K562 (cell line): ENCODE measurements around the gene MICAL2. TPM values are rescaled to one million over a fixed set of nuclear protein-coding genes. Genes with fewer than 3 reads are reported as not detected.

ENCODE experiments used
- ATAC-seq: fragments of 200-7000 bp; cut with Tn5 transposase; 3 replicates; pipeline ENCODE4 v1.9.1; 2020; ENCODE audit warnings: moderate library complexity
- BruUV-seq: library from RNA; stranded (reverse); fragments of 400-500 nt; replicated peaks from 2 replicates; lab custom pipeline; 2021; lab: Mats Ljungman, UMichigan
- CTCF ChIA-PET: fragments of 300-600 bp; formaldehyde crosslinking; extraction: SDS; loops from one replicate; lab custom pipeline; 2021; ENCODE audit warnings: low intra/inter-chr PET ratio; lab: Yijun Ruan, JAX
- POLR2A ChIA-PET: fragments of 300-600, 350-650 bp; sonication (Branson Sonifier 250); formaldehyde crosslinking; extraction: SDS; loops from one replicate; lab custom pipeline; 2021; ENCODE audit warnings: antibody characterized with exemption, inconsistent platforms; lab: Yijun Ruan, JAX
- DNase-seq, 4 experiments: peaks; one replicate each; pipeline versions ENCODE4 v3.0.0 to v3.0.0-alpha.2; 2011 to 2018; ENCODE audit warnings: low spot score in 3 of 4, mixed read lengths in 3 of 4; ENCODE audit errors: extremely low read depth in 1 of 4
- FAIRE-seq: peaks from 2 replicates; lab custom pipeline; 2011; peaks lifted over from hg19 to GRCh38; lab: Jason Lieb, UNC
- H2AFZ ChIP-seq: 2 replicates; pipeline ENCODE4 v1.6.0; 2011; ENCODE audit warnings: low read depth, low read length, control low read depth, inconsistent platforms
- H3K27ac ChIP-seq: fragments of 200-600 bp; 3 replicates; pipeline ENCODE4 v1.8.0; 2011; ENCODE audit warnings: low read depth, mild to moderate bottlenecking, control low read depth, inconsistent platforms, low read length, moderate library complexity, mixed read lengths; ENCODE audit errors: extremely low read depth
- H3K27me3 ChIP-seq, 2 experiments: fragments of 300-600 bp in 1 of 2; 2 replicates in 1 of 2; 3 replicates in 1 of 2; pipeline versions ENCODE4 v1.6.0 to v1.8.0; 2011; ENCODE audit warnings: inconsistent platforms in 2 of 2, low read length in 2 of 2, mild to moderate bottlenecking in 1 of 2, mixed read lengths in 1 of 2, moderate library complexity in 1 of 2; ENCODE audit not compliant: control insufficient read depth in 2 of 2, insufficient read depth in 2 of 2
- H3K36me3 ChIP-seq: fragments of 300-600 bp; 3 replicates; pipeline ENCODE4 v1.8.0; 2011; ENCODE audit warnings: mild to moderate bottlenecking, low read length, inconsistent platforms; ENCODE audit not compliant: control insufficient read depth, insufficient read depth
- H3K4me1 ChIP-seq, 2 experiments: fragments of 200-600 bp in 1 of 2; replicated peaks in 1 of 2; 2 replicates in 1 of 2; 3 replicates in 1 of 2; pipeline versions ENCODE4 v1.5.1 to v1.8.0; 2011; ENCODE audit warnings: inconsistent platforms in 2 of 2, low read length in 2 of 2, mild to moderate bottlenecking in 1 of 2, mixed read lengths in 1 of 2, moderate library complexity in 1 of 2; ENCODE audit not compliant: control insufficient read depth in 2 of 2, insufficient read depth in 2 of 2
- H3K4me2 ChIP-seq: 2 replicates; pipeline ENCODE4 v1.6.1; 2011; ENCODE audit warnings: low read length, control low read depth, inconsistent platforms, mixed read lengths; ENCODE audit not compliant: insufficient read depth
- H3K4me3 ChIP-seq: fragments of 200-600 bp; sonication (generic), shearing (Covaris generic); 2 replicates; pipeline ENCODE4 v1.5.1; 2016; ENCODE audit warnings: control low read depth, inconsistent platforms
- H3K79me2 ChIP-seq: fragments of 200-600 bp; 3 replicates; pipeline ENCODE4 v1.8.0; 2011; ENCODE audit warnings: low read length, inconsistent platforms; ENCODE audit not compliant: control insufficient read depth, insufficient read depth
- H3K9ac ChIP-seq, 2 experiments: 2 replicates each; pipeline versions ENCODE4 v1.6.0 to v1.6.1; 2011; ENCODE audit warnings: low read depth in 2 of 2, low read length in 2 of 2, control low read depth in 1 of 2, inconsistent platforms in 1 of 2, mild to moderate bottlenecking in 1 of 2, mixed read lengths in 1 of 2; ENCODE audit not compliant: insufficient read depth in 1 of 2
- H3K9me1 ChIP-seq: one replicate; pipeline ENCODE4 v1.6.0; 2011; ENCODE audit warnings: inconsistent platforms, mild to moderate bottlenecking, low read length, moderate library complexity; ENCODE audit not compliant: control insufficient read depth, insufficient read depth
- H3K9me3 ChIP-seq: replicated peaks from 2 replicates; pipeline ENCODE4 v1.5.1; 2011; ENCODE audit warnings: low read depth, low read length, inconsistent platforms; ENCODE audit not compliant: control insufficient read depth, insufficient read depth
- H4K20me1 ChIP-seq: replicated peaks from 2 replicates; pipeline ENCODE4 v1.6.1; 2011; ENCODE audit warnings: low read length, inconsistent platforms, mixed read lengths; ENCODE audit not compliant: control insufficient read depth, insufficient read depth
- ESRRA ChIP-seq: fragments of 450-650 bp; IDR thresholded peaks from 2 replicates; pipeline ENCODE4 v1.6.1; 2014; ENCODE audit warnings: low read depth, mild to moderate bottlenecking, moderate library complexity, borderline replicate concordance
- FOXK2 ChIP-seq, 2 experiments: fragments of 450-650 bp; IDR thresholded peaks in 1 of 2; conservative IDR thresholded peaks in 1 of 2; 2 replicates each; pipeline ENCODE4 v1.6.1; 2016; ENCODE audit warnings: low read depth in 2 of 2, mild to moderate bottlenecking in 1 of 2
- MAFG ChIP-seq: fragments of 450-650 bp; conservative IDR thresholded peaks from 2 replicates; pipeline ENCODE4 v1.6.1; 2016; ENCODE audit warnings: missing genetic modification characterization, missing compliant biosample characterization
- NRF1 ChIP-seq, 2 experiments: fragments of 450-650 bp; IDR thresholded peaks in 1 of 2; conservative IDR thresholded peaks in 1 of 2; 2 replicates each; pipeline ENCODE4 v1.6.1; 2014; ENCODE audit warnings: mild to moderate bottlenecking in 2 of 2
- POLR2G ChIP-seq: fragments of 200-400 bp; formaldehyde crosslinking; IDR thresholded peaks from 2 replicates; pipeline ENCODE4 v1.6.1; 2017; ENCODE audit warnings: low read depth, mild to moderate bottlenecking, antibody characterized with exemption, low read length, moderate library complexity
- TEAD1 ChIP-seq, 2 experiments: fragments of 450-650 bp in 1 of 2; sonication (generic) in 1 of 2; formaldehyde crosslinking; IDR thresholded peaks; 2 replicates each; pipeline versions ENCODE4 v1.4.0 to v1.8.0; 2020 to 2022; ENCODE audit warnings: mild to moderate bottlenecking in 2 of 2, missing genetic modification reagents in 1 of 2
- WGBS: fragments of 100-300 bp; shearing (Covaris generic); methylation state at CpG from one replicate; pipeline ENCODE4 v1.1.6; 2016; ENCODE audit warnings: low coverage, mixed read lengths; ENCODE audit not compliant: insufficient coverage; ENCODE audit errors: missing lambda C conversion rate; 5-methylcytosine and 5-hydroxymethylcytosine counted together
- in situ Hi-C: fragments of 300-500 bp; cut with MboI; formaldehyde crosslinking; loops from 4 replicates; pipeline ENCODE4 v1.15.0; 2018; ENCODE audit warnings: inconsistent platforms, mixed read lengths
- intact Hi-C: fragments of 100-400 bp; cut with micrococcal nuclease; formaldehyde crosslinking; loops from 2 replicates; pipeline ENCODE4 v1.14.2; 2022
- polyA plus RNA-seq, 8 experiments: library from polyadenylated mRNA; depleted of rRNA in 4 of 8; stranded (reverse) in 5 of 8; unstranded in 3 of 8; fragments of >200 nt; fragmentation: Nextera tagmentation in 2 of 8; fragmentation: Illumina TruSeq in 1 of 8; extraction: Ambion mirVana in 2 of 8; extraction: Trizol in 1 of 8; gene quantifications; 2 replicates each; pipeline versions ENCODE4 v1.2.1 to v1.2.3, GENCODE V29; 2011 to 2014; ENCODE audit warnings: inconsistent platforms in 1 of 8, missing spikeins in 1 of 8
- total RNA-seq, 7 experiments: library from RNA; depleted of rRNA in 6 of 7; stranded (reverse); fragments of >200 nt in 6 of 7; fragmentation: Illumina TruSeq in 2 of 7; extraction: Trizol in 2 of 7; gene quantifications; 2 replicates each; pipeline versions ENCODE4 v1.2.1 to v1.2.3, GENCODE V29; 2011 to 2021; ENCODE audit warnings: low replicate concordance in 1 of 7
- TF ChIP-seq, protein P1 (sequence below): fragments of 450-650 bp; IDR thresholded peaks from 2 replicates; pipeline ENCODE4 v1.6.1; 2016; ENCODE audit warnings: antibody characterized with exemption
- TF ChIP-seq, protein P2 (sequence below): sonication (generic); formaldehyde crosslinking; IDR thresholded peaks from 2 replicates; pipeline ENCODE4 v1.5.0; 2020; ENCODE audit warnings: missing genetic modification reagents
- TF ChIP-seq, protein P3 (sequence below): fragments of 250-450 bp; sonication (Bioruptor Pico); IDR thresholded peaks from 2 replicates; pipeline ENCODE4 v1.5.0; 2022; ENCODE audit warnings: mild to moderate bottlenecking

The MICAL2 gene
- total and polyA plus RNA-seq, 9 of the 15 experiments (the other 6 are each of a cell fraction or from before 2014, with no cell fraction given), result 4.7 to 64.2 (median 33.6) TPM

DNA sequence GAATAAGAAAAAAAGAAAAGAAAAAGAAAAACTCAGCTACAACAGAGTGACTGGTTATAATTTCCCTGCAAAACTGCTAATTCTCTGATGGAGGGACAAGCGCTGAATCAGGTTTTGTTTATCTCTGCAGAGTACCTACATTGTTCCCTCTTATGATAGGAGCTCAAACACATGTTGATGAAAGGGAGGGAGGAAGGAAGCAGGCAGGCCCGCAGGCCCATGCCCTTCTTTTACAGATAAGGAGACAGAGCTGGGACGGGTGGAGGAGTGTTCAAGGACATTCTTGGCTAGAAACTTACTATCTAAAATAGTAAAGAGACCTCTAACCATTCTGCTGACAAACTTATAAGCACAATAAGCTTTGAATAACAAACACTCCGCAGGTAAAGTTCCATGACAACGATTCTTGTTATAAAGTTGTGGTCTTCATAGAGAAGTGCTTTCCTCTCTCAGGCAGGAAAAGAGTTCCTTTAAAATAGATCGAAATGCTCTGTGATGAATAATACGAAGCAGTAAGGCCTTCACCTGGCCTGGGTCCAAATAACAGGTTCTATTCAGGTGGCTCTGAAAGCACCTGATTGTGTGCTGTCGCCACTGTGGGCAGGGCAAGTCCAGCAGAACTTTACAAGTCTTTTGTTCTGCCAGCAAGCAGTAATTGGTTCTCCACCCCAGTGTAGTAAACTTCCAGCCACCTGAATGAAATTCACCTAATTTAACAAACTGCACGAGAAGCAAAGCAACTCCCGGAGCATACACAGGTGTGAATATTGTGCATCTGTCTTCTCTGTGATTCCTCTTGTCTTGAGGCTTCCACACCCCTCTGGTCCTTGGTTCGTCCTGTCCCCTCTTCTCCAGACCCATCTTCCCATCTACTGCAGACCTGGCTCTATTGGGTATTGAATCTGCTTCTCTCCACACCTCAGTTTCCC lies 15.3 kb upstream of the MICAL2 start (continued):
- peak; percentile 67 to 87; a peak in 3 of 4 replicates for TF ChIP-seq FOXK2 (conservative IDR thresholded peaks at IDR 0.05 in 1 of 2, IDR thresholded peaks at IDR 0.05 in 1 of 2; ENCODE audit: low read depth in 2 of 2)
- 0 out of 4 replicates have a peak, but pooled peaks of 1 of the 2 experiments have one; percentile 27 for TF ChIP-seq NRF1 (conservative IDR thresholded peaks at IDR 0.05 in 1 of 2, IDR thresholded peaks at IDR 0.05 in 1 of 2)
- TF ChIP-seq, protein P1, sequence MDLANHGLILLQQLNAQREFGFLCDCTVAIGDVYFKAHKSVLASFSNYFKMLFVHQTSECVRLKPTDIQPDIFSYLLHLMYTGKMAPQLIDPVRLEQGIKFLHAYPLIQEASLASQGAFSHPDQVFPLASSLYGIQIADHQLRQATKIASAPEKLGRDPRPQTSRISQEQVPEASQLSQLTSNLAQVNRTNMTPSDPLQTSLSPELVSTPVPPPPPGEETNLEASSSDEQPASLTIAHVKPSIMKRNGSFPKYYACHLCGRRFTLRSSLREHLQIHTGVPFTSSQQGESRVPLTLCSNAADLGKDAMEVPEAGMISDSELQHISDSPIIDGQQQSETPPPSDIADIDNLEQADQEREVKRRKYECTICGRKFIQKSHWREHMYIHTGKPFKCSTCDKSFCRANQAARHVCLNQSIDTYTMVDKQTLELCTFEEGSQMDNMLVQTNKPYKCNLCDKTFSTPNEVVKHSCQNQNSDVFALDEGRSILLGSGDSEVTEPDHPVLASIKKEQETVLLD, result no peak
- no peak for TF ChIP-seq POLR2G
- TF ChIP-seq TEAD1 (CRISPR knock-in tag; IDR thresholded peaks at IDR 0.05), result peak in 1 of 2 experiments; percentile 16; a peak in 1 of 4 replicates
- 0 out of 2 replicates have a peak, but pooled peaks have one; percentile 29 for TF ChIP-seq MAFG (tag)
- TF ChIP-seq ESRRA, result peak; percentile 92
- TF ChIP-seq, all 486 proteins: peak for 72

DNA sequence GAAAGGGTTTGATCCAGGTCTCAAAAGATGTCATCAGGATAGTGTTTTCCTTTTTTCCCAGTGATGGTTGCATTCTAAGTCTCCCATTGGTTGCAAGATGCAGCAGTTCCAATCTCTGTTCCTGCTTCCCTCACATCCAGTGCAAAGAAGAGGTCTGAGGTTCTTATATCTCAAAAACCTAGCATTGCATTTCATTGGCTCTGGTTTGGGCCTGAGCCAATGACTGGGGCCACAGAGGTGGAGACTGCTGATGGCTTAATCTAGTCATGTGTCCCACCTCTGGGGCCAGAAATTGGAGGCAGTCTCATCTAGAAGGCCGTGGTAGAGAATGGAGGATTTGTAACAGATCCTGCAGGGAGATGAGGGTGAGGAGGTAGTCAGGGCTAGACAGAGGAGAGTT lies 13.2 kb upstream of the MICAL2 start:
- Histone ChIP-seq H3K9me1 (no peaks in the 10 kb centered on the region), H3K27me3 (no peaks in the 10 kb centered on the region), H3K9ac (no peak overlapping the region), H4K20me1 (no peaks in the 10 kb centered on the region), H2AFZ (no peak overlapping the region), H3K36me3 (no peaks in the 10 kb centered on the region), H3K9me3 (no peaks in the 10 kb centered on the region), H3K4me3 (no peak overlapping the region), H3K27ac (no peak overlapping the region), H3K4me1 (peaks cover 12 to 29% of the 10 kb centered on the region in 2 experiments; a peak in 4 of 5 replicates), H3K4me2 (no peak overlapping the region), H3K79me2 (no peaks in the 10 kb centered on the region)
- ATAC-seq, result peak; percentile 33; the same call in 2 of the 3 replicates
- 44% methylated on average over 1 of the region's 1 CpG for WGBS
- ChIA-PET CTCF (no interaction called here), POLR2A (interaction anchor here (2.2 kb wide), 1 partner anchor 12 kb away, joined by 6 read pairs; the partner anchor contains the start of gene MICAL2)
- in situ Hi-C loops (no loop called here), intact Hi-C loops (no loop called here)
- DNase-seq, result peak in 1 of 4 experiments; percentile 49
- BruUV-seq, result no TSS peak
- no peak for FAIRE-seq
- TF ChIP-seq, protein P2, sequence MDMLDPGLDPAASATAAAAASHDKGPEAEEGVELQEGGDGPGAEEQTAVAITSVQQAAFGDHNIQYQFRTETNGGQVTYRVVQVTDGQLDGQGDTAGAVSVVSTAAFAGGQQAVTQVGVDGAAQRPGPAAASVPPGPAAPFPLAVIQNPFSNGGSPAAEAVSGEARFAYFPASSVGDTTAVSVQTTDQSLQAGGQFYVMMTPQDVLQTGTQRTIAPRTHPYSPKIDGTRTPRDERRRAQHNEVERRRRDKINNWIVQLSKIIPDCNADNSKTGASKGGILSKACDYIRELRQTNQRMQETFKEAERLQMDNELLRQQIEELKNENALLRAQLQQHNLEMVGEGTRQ, result peak; percentile 15; the same call in 1 of the 2 replicates
- TF ChIP-seq, protein P3, sequence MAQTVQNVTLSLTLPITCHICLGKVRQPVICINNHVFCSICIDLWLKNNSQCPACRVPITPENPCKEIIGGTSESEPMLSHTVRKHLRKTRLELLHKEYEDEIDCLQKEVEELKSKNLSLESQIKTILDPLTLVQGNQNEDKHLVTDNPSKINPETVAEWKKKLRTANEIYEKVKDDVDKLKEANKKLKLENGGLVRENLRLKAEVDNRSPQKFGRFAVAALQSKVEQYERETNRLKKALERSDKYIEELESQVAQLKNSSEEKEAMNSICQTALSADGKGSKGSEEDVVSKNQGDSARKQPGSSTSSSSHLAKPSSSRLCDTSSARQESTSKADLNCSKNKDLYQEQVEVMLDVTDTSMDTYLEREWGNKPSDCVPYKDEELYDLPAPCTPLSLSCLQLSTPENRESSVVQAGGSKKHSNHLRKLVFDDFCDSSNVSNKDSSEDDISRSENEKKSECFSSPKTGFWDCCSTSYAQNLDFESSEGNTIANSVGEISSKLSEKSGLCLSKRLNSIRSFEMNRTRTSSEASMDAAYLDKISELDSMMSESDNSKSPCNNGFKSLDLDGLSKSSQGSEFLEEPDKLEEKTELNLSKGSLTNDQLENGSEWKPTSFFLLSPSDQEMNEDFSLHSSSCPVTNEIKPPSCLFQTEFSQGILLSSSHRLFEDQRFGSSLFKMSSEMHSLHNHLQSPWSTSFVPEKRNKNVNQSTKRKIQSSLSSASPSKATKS (CRISPR knock-in tag), result no peak
